Stimulated activated CD8-positive, alpha-beta memory T cell treated with anti-CD3 and anti-CD28 coated beads, Interleukin-4, amount 100 ng/mL, for 24 hours (primary cell): ENCODE data around the gene RAB38.

Source experiments
- DNase-seq: peaks from one replicate; pipeline ENCODE4 v3.0.0-alpha.2; 2020; ENCODE audit warnings: low read depth

RAB38 gene

GRCh38 chr11:88169881-88170280 lies 5.4 kb downstream of the RAB38 start:
- no peak for DNase-seq

- no peak for DNase-seq
Observed at GRCh38 chr11:88169471-88169870, 5.8 kb downstream of the RAB38 start.

DNA sequence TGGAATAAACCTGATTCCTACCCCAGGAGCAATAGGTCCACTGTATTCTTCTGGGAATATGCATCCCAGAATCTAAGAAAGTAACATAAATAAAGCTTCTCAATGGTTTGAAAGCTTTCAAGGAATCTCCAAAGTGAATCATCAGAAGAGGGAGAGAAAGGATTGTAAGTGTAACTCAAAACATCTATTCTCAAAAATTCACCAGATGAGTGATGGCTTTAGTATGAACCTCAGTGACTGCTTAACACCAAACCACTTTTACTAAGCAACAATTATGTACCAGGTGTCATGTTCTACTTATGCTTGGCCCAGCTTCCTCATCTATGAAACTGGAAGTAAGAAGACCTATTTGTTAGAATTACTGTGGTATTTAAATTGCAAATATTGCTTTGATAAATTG lies 7.4 kb downstream of the RAB38 start:
- no peak for DNase-seq

DNA sequence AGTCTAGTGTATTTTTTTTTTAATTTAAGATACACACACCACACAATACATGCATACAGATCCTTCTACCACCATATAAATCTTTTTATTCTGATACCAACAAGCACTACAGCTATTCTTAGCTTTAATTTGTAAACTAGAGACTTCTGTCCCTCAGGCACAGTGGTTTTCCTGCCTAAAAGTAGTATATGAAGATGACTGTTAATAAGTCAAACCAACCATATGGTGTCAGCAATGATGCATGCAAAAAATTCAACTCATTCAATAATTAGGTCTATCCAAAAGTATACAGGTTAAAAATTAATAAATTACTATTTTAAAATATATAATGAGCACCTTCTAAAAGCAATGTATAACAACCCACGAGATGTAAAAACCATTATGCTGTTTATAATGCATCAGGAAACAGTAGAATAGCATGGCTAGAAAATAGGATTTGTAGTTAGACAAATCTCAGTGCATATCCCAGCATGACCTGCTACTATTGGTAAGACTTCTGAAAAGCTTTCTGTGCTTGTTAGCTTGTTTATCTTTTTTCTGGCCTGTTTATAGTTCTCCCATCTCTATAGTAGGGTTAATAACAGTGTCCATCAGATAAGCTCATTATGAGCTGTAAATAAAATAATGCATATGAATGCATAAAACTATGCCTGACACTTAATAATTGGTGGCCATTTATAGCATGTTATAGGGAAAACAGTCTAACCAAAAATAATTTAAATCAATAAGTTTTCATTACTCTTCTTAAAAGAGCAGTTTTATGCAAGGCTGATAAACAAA lies 10.2 kb downstream of the RAB38 start:
- no peak for DNase-seq

DNA sequence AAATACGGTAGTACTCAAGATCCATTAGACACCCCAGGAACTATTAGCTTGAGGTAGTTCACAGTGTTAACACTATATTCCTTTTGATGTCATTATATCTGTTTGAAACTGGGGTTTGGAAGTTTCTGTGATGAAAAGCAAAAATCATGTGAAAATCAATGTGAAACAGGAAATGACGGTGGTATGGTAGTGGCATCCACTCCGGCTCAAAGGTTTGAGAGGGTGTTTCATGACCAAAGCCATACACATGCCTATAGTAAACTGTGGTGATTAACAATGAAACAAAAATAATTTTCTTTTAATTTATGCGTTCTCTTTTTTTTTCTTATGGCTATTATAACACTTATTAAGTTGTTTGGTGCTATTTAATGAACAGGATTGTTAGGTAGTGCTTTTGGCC lies 10.9 kb downstream of the RAB38 start:
- no peak for DNase-seq

- DNase-seq = no peak
Observed at GRCh38 chr11:88158081-88158480, 17.2 kb downstream of the RAB38 start.

- DNase-seq = no peak
Observed at GRCh38 chr11:88157370-88157769, 17.9 kb downstream of the RAB38 start.

GRCh38 chr11:88152381-88152780 lies 22.9 kb downstream of the RAB38 start:
- no peak for DNase-seq

GRCh38 chr11:88151709-88152265 lies 23.5 kb downstream of the RAB38 start:
- DNase-seq = no peak

DNA sequence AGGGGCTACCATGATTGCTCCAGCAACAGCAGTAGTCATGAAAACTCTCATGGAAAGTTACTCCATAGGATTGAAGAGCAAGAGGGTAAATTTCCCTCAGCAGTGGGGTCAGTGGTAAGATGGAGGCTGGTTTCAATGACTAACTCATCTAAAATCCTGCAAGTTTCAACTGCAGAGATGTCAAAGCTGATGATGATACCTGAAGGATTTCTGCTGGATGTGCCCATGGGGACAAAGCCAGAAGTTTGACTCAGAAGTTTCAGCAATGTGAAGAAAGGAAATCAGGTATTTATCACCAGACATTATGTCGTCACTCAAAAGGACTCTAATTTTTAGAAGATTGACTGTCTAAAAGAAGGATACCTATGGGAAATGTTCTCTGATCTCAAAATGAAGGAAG lies 29.1 kb downstream of the RAB38 start:
- DNase-seq = no peak

GRCh38 chr11:88139865-88140264 lies 35.4 kb downstream of the RAB38 start:
- DNase-seq = no peak

DNA sequence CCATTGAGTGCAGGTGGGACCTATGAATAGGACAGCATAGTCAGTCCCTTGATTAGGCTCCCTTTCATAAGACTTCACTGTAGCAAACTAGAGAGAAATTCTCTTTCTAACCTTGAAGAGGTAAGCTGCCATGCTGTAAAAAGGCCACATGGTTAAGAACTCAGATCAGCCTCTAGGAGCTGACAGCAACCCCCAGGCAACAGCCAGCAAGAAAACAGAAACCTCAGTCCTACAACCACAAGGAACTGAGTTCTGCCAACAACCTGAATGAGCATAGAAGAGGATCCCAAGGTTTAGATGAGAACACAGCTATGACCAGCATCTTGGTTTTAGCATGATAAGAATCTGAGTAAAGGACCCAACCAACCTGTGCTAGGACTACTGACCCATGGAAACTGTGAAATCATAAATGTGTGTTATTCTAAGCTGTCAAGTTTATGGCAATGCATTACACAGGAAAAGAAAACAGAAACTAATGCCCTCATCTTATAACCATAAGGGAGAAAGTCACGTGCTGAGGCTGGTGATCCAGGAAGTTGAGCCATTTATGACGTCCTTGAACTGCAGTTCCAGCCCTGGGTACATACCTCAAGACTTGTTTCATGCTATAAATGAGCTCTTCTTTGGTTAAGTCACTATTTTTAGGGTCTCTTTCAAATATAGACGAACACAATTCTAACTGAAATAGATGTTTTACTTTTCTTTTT lies 43.3 kb downstream of the RAB38 start:
- DNase-seq = no peak

GRCh38 chr11:88122956-88123355 lies 52.3 kb downstream of the RAB38 start:
- DNase-seq = no peak

DNA sequence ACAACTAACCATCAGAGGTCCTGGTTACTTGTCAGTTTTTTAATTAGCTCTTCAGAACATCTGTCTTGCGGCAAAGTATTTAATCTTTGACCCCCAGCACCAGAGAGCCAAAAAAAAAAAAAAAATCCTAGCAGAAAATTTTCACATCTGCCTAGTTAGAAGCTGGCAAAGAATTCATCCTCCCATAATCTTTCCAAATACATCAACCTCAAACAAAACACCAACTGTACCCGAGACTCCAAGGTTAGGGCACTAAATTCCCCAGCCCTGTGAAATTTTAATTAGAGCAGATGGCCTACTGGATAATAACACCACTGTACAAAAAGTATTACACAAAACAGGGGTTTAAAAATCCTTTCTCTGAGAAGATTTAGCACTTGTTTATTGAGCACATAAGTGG lies 55.7 kb downstream of the RAB38 start:
- no peak for DNase-seq

GRCh38 chr11:88117281-88117858 lies 57.9 kb downstream of the RAB38 start:
- DNase-seq = no peak

DNA sequence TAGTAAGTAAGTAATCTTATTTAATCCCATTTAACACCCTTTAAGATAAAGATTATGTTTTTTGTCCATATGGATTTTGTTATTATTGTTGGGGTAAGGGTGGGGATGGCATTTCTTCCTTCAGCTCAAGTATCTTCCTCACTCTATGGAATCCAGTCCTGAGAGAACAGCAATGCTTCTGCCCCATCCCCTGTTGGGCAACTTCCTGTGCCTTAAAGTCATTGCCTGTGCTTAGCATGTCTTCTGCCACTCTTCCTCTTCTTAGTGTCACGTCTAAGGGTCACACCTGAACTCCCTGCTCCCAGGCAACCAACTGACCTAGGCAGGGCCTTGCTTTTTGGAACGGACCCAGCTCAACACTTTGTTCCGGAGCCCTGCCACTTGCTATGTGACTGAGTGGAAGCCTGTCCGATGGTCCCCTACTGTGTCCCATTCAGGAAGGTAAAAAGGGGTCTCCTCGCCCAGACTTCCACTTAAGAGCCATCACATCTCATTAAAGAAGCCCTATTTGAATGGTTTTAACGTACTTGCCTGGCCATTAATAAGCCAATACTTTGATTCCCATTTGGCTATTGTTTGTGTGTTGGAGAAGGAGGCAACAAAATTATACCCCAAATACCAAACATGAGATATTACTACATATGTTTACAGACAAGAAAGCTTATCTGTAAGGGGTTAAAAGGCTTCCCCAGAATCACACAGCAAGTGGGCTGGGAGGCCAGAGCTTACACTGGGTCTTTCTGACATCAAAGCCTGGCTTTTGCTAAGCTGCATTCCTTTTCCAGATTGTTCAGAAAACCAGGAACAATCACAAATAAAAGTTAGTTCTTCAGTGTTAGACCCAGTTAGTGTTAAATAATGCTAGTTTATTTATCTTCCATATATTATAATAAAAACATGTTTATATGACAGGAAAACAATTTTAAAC lies 59.2 kb downstream of the RAB38 start:
- DNase-seq = no peak

GRCh38 chr11:88114486-88115045 lies 60.7 kb downstream of the RAB38 start:
- DNase-seq = no peak

DNA sequence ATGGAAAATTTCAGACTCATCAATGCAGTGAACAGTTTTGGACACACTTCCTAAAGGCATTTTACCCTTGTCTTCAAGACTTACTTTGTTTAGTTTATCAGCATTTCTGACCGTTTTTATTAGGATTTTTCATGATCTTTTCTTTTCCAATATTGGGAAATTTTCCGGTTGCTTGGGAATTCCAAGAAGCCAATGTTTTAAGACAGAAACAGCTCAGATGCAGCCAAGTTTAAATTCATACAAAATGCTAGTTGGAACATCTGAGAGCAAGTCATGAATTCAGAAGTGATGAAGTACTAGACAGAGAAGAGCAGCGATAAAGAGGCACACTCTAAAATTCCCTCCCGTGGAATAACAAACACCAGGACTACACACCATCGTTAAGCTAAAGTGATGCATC lies 68.6 kb downstream of the RAB38 start:
- no peak for DNase-seq

GRCh38 chr11:88105951-88106350 lies 69.3 kb downstream of the RAB38 start:
- no peak for DNase-seq

DNA sequence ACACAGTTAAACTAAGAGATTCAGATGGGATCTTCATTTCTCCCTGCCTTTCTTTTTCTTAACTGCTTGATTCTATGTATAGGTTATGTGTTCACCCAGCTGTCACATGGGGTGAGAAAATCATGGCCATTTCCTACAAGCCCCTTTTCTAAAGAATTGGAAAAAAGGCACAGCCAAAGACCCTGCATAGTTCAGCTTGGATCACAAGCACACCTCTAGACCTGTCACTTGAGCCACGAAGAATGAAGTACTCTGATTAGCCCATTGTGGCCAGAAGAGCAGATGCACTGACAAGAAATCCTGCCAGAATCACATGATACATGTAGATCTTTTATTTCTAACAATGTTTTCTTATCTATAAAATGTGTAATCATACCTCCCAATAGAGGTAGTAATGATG lies 69.7 kb downstream of the RAB38 start:
- DNase-seq = no peak

- DNase-seq = no peak
Observed at GRCh38 chr11:88104408-88104807, 70.8 kb downstream of the RAB38 start.
